Measurements from ENCODE around the gene PCDH15.

- TF ChIP-seq, protein P1, sequence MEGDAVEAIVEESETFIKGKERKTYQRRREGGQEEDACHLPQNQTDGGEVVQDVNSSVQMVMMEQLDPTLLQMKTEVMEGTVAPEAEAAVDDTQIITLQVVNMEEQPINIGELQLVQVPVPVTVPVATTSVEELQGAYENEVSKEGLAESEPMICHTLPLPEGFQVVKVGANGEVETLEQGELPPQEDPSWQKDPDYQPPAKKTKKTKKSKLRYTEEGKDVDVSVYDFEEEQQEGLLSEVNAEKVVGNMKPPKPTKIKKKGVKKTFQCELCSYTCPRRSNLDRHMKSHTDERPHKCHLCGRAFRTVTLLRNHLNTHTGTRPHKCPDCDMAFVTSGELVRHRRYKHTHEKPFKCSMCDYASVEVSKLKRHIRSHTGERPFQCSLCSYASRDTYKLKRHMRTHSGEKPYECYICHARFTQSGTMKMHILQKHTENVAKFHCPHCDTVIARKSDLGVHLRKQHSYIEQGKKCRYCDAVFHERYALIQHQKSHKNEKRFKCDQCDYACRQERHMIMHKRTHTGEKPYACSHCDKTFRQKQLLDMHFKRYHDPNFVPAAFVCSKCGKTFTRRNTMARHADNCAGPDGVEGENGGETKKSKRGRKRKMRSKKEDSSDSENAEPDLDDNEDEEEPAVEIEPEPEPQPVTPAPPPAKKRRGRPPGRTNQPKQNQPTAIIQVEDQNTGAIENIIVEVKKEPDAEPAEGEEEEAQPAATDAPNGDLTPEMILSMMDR (IDR thresholded peaks at IDR 0.05): no peak
- TF ChIP-seq POLR2AphosphoS5 (IDR thresholded peaks at IDR 0.05) (no peak), EP300 (IDR thresholded peaks at IDR 0.05) (no peak), POLR2A (IDR thresholded peaks at IDR 0.05) (no peak)
Observed at GRCh38 chr10:54702583-54703485, 98.2 kb downstream of the PCDH15 start.
